K562 (cell line): ENCODE data around the gene LYRM1. TPM values are rescaled to one million over a fixed set of nuclear protein-coding genes. Genes with fewer than 3 reads are reported as not detected.
A peak's percentile ranks its signal among the peaks of the same experiment; 100 is the strongest.

Experiments
- CCNT2 ChIP-seq: IDR thresholded peaks from 2 replicates; pipeline ENCODE4 v1.6.1; 2011; ENCODE audit warnings: borderline replicate concordance, low read depth, mild to moderate bottlenecking, moderate library complexity, mixed read lengths, low read length; ENCODE audit not compliant: insufficient read length; ENCODE audit errors: extremely low read depth
- CHCHD3 ChIP-seq: fragments of 250-450 bp; sonication (Bioruptor Pico); IDR thresholded peaks from 2 replicates; pipeline ENCODE4 v2.1.2; 2022; ENCODE audit warnings: mild to moderate bottlenecking
- EP400 ChIP-seq: fragments of 450-650 bp; IDR thresholded peaks from 2 replicates; pipeline ENCODE4 v1.6.1; 2017; ENCODE audit warnings: antibody characterized with exemption, mild to moderate bottlenecking, moderate library complexity
- ESRRA ChIP-seq: fragments of 450-650 bp; IDR thresholded peaks from 2 replicates; pipeline ENCODE4 v1.6.1; 2014; ENCODE audit warnings: low read depth, mild to moderate bottlenecking, moderate library complexity, borderline replicate concordance
- GABPA ChIP-seq: fragments of 200-800 bp; sonication (Bioruptor generic); conservative IDR thresholded peaks from 2 replicates; pipeline ENCODE4 v1.6.1; 2016; ENCODE audit warnings: low read depth, missing genetic modification characterization, missing compliant biosample characterization
- HMGN3 ChIP-seq: IDR thresholded peaks from 2 replicates; pipeline ENCODE4 v1.6.1; 2011; ENCODE audit warnings: borderline replicate concordance, low read depth, mild to moderate bottlenecking, mixed read lengths, low read length; ENCODE audit not compliant: insufficient read length; ENCODE audit errors: extremely low read depth
- HNRNPK ChIP-seq: fragments of 200-400 bp; formaldehyde crosslinking; IDR thresholded peaks from one replicate; pipeline ENCODE4 v1.6.1; 2018; ENCODE audit warnings: mild to moderate bottlenecking, low read depth, low read length; ENCODE audit not compliant: poor library complexity, severe bottlenecking
- MTA3 ChIP-seq: fragments of 450-650 bp; formaldehyde crosslinking; IDR thresholded peaks from 2 replicates; pipeline ENCODE4 v1.6.1; 2017; ENCODE audit warnings: mild to moderate bottlenecking, borderline replicate concordance
- NCOR1 ChIP-seq: fragments of 450-650 bp; IDR thresholded peaks from 2 replicates; pipeline ENCODE4 v1.6.1; 2016; ENCODE audit warnings: mild to moderate bottlenecking, moderate library complexity
- NFIC ChIP-seq: fragments of 450-650 bp; IDR thresholded peaks from 2 replicates; pipeline ENCODE4 v1.6.1; 2017; ENCODE audit warnings: mild to moderate bottlenecking, inconsistent platforms
- NFRKB ChIP-seq: fragments of 450-650 bp; IDR thresholded peaks from 2 replicates; pipeline ENCODE4 v1.6.1; 2016; ENCODE audit warnings: low read depth
- PCBP1 ChIP-seq: fragments of 200-400 bp; formaldehyde crosslinking; IDR thresholded peaks from 2 replicates; pipeline ENCODE4 v1.6.1; 2018; ENCODE audit warnings: mild to moderate bottlenecking, low read depth, low read length; ENCODE audit not compliant: poor library complexity, severe bottlenecking
- PRMT5 ChIP-seq: sonication (generic); formaldehyde crosslinking; IDR thresholded peaks from 2 replicates; pipeline ENCODE4 v1.5.0; 2020; ENCODE audit warnings: missing genetic modification reagents
- TBP ChIP-seq: optimal IDR thresholded peaks from 2 replicates; pipeline ENCODE3; 2011; ENCODE audit warnings: low read depth, low read length, improper control_type of control experiment
- ZNF232 ChIP-seq: sonication (generic); formaldehyde crosslinking; IDR thresholded peaks from 2 replicates; pipeline ENCODE4 v1.8.0; 2022; ENCODE audit warnings: mild to moderate bottlenecking, missing genetic modification reagents
- ZNF780A ChIP-seq: fragments of 250-450 bp; sonication (Bioruptor Pico); IDR thresholded peaks from 2 replicates; pipeline ENCODE4 v1.5.0; 2021; ENCODE audit warnings: mild to moderate bottlenecking
- ZSCAN32 ChIP-seq: fragments of 450-650 bp; formaldehyde crosslinking; IDR thresholded peaks from 2 replicates; pipeline ENCODE4 v1.4.0; 2020; ENCODE audit warnings: mild to moderate bottlenecking, moderate library complexity
- polyA plus RNA-seq, 8 experiments: library from polyadenylated mRNA; depleted of rRNA in 4 of 8; stranded (reverse) in 5 of 8; unstranded in 3 of 8; fragments of >200 nt; fragmentation: Nextera tagmentation in 2 of 8; fragmentation: Illumina TruSeq in 1 of 8; extraction: Ambion mirVana in 2 of 8; extraction: Trizol in 1 of 8; gene quantifications; 2 replicates each; pipeline versions ENCODE4 v1.2.1 to v1.2.3, GENCODE V29; 2011 to 2014; ENCODE audit warnings: inconsistent platforms in 1 of 8, missing spikeins in 1 of 8
- total RNA-seq, 7 experiments: library from RNA; depleted of rRNA in 6 of 7; stranded (reverse); fragments of >200 nt in 6 of 7; fragmentation: Illumina TruSeq in 2 of 7; extraction: Trizol in 2 of 7; gene quantifications; 2 replicates each; pipeline versions ENCODE4 v1.2.1 to v1.2.3, GENCODE V29; 2011 to 2021; ENCODE audit warnings: low replicate concordance in 1 of 7
- TF ChIP-seq, protein P1 (sequence below): sonication (generic); formaldehyde crosslinking; IDR thresholded peaks from 2 replicates; pipeline ENCODE4 v1.8.0; 2023; ENCODE audit warnings: mild to moderate bottlenecking, missing genetic modification reagents
- TF ChIP-seq, protein P2 (sequence below): fragments of 250-450 bp; sonication (Bioruptor Pico); IDR thresholded peaks from 2 replicates; pipeline ENCODE4 v1.8.0; 2022; ENCODE audit warnings: inconsistent platforms
- TF ChIP-seq, protein P3 (sequence below): fragments of 450-650 bp; formaldehyde crosslinking; IDR thresholded peaks from 2 replicates; pipeline ENCODE4 v1.4.0; 2022; ENCODE audit warnings: missing genetic modification characterization
- TF ChIP-seq, protein P4 (sequence below): fragments of 250-450 bp; sonication (Bioruptor Pico); IDR thresholded peaks from 2 replicates; pipeline ENCODE4 v1.8.0; 2021; ENCODE audit warnings: moderate library complexity, mild to moderate bottlenecking, inconsistent platforms

The LYRM1 gene
- total and polyA plus RNA-seq, 9 of the 15 experiments (the other 6 are each of a cell fraction or from before 2014, with no cell fraction given) = 17.5 to 44.1 (median 32.7) TPM

DNA sequence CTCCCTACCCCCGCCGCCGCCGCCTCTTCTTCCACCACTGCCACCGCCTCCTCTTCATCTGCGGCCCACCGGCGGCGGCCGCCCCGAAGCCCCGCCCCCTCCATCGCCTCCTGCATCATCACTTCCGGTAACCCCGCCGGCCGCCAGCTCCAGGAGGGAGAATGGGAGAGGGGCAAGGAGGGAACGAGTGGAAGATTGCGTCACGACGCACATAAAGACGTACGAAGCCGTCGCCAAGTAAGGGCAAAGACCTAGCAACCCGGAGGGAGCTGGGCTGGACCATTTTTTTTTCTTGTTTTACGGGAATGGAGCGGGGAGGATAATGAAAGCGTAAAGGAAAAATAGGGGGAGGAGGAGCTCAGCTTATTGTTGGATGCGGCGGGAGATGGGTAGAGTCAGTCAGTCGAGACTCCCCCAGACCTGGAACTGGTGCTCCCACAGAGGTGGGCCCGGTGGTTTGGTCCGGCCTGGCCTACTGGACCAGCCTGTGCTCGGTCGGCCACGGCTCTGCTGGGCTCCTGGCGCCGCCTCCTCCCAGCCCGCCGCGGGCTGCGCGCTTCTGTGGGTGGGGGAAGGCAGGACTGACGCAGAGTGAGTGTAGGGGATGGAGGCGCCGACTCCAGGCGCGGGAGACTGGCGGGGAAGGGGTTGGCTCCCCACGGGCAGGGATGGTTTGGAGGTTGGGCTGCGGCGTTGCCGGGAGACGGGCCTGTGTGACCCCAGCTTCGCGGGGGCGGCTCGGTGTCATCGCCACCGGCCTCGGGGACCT is at the start of gene LYRM1, which contains the start of gene DCUN1D3 (continued):
- TF ChIP-seq TBP (peak; percentile 57), ZSCAN32 (CRISPR knock-in tag) (no peak), HNRNPK (no peak), NCOR1 (no peak), PRMT5 (CRISPR knock-in tag) (no peak), MTA3 (peak; percentile 14), CHCHD3 (CRISPR knock-in tag) (no peak), PCBP1 (peak; percentile 87), ZNF232 (CRISPR knock-in tag) (no peak), HMGN3 (peak; percentile 53), ESRRA (peak; percentile 20; the same call in 1 of the 2 replicates), GABPA (tag) (peak; percentile 91), ZNF780A (CRISPR knock-in tag) (no peak), CCNT2 (peak; percentile 58), NFRKB (peak; percentile 62; the same call in 1 of the 2 replicates), NFIC (peak; percentile 12; the same call in 1 of the 2 replicates), EP400 (peak; percentile 55)
- TF ChIP-seq, protein P1, sequence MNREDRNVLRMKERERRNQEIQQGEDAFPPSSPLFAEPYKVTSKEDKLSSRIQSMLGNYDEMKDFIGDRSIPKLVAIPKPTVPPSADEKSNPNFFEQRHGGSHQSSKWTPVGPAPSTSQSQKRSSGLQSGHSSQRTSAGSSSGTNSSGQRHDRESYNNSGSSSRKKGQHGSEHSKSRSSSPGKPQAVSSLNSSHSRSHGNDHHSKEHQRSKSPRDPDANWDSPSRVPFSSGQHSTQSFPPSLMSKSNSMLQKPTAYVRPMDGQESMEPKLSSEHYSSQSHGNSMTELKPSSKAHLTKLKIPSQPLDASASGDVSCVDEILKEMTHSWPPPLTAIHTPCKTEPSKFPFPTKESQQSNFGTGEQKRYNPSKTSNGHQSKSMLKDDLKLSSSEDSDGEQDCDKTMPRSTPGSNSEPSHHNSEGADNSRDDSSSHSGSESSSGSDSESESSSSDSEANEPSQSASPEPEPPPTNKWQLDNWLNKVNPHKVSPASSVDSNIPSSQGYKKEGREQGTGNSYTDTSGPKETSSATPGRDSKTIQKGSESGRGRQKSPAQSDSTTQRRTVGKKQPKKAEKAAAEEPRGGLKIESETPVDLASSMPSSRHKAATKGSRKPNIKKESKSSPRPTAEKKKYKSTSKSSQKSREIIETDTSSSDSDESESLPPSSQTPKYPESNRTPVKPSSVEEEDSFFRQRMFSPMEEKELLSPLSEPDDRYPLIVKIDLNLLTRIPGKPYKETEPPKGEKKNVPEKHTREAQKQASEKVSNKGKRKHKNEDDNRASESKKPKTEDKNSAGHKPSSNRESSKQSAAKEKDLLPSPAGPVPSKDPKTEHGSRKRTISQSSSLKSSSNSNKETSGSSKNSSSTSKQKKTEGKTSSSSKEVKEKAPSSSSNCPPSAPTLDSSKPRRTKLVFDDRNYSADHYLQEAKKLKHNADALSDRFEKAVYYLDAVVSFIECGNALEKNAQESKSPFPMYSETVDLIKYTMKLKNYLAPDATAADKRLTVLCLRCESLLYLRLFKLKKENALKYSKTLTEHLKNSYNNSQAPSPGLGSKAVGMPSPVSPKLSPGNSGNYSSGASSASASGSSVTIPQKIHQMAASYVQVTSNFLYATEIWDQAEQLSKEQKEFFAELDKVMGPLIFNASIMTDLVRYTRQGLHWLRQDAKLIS (CRISPR knock-in tag) = no peak
- TF ChIP-seq, protein P2, sequence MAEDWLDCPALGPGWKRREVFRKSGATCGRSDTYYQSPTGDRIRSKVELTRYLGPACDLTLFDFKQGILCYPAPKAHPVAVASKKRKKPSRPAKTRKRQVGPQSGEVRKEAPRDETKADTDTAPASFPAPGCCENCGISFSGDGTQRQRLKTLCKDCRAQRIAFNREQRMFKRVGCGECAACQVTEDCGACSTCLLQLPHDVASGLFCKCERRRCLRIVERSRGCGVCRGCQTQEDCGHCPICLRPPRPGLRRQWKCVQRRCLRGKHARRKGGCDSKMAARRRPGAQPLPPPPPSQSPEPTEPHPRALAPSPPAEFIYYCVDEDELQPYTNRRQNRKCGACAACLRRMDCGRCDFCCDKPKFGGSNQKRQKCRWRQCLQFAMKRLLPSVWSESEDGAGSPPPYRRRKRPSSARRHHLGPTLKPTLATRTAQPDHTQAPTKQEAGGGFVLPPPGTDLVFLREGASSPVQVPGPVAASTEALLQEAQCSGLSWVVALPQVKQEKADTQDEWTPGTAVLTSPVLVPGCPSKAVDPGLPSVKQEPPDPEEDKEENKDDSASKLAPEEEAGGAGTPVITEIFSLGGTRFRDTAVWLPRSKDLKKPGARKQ (CRISPR knock-in tag) = no peak
- TF ChIP-seq, protein P3, sequence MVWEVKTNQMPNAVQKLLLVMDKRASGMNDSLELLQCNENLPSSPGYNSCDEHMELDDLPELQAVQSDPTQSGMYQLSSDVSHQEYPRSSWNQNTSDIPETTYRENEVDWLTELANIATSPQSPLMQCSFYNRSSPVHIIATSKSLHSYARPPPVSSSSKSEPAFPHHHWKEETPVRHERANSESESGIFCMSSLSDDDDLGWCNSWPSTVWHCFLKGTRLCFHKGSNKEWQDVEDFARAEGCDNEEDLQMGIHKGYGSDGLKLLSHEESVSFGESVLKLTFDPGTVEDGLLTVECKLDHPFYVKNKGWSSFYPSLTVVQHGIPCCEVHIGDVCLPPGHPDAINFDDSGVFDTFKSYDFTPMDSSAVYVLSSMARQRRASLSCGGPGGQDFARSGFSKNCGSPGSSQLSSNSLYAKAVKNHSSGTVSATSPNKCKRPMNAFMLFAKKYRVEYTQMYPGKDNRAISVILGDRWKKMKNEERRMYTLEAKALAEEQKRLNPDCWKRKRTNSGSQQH = 0 out of 2 replicates have a peak, but pooled peaks have one; percentile 8
- TF ChIP-seq, protein P4, sequence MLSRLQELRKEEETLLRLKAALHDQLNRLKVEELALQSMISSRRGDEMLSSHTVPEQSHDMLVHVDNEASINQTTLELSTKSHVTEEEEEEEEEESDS (CRISPR knock-in tag) = no peak
